WTC11 (cell line): ENCODE measurements around the gene TSSC4. TPM values are rescaled to one million over a fixed set of nuclear protein-coding genes. Genes with fewer than 3 reads are reported as not detected.

Experiments used
- ATAC-seq: fragments of 200-7000 bp; cut with Tn5 transposase; 2 replicates; pipeline ENCODE4 v1.10.0; 2021; ENCODE audit warnings: mild to moderate bottlenecking, moderate library complexity
- CTCF ChIA-PET: fragments of 300-600 bp; sonication (Branson Sonifier 250); formaldehyde crosslinking; loops from one replicate; lab custom pipeline; 2021; ENCODE audit warnings: antibody characterized with exemption; lab: Charles Lee
- POLR2A ChIA-PET: fragments of 350-600 bp; sonication (Branson Sonifier 250); formaldehyde crosslinking; loops from one replicate; lab custom pipeline; 2021; ENCODE audit warnings: antibody characterized with exemption; lab: Charles Lee
- DNase-seq: peaks from one replicate; pipeline ENCODE4 v3.0.0; 2021; ENCODE audit warnings: low spot score
- H3K27ac Mint-ChIP-seq: 2 replicates; pipeline ENCODE4 v1.8.0; 2021; ENCODE audit warnings: mixed read lengths
- H3K27me3 Mint-ChIP-seq: 2 replicates; pipeline ENCODE4 v1.8.0; 2021; ENCODE audit warnings: low read depth, mild to moderate bottlenecking, moderate library complexity, mixed read lengths
- H3K36me3 Mint-ChIP-seq: 2 replicates; pipeline ENCODE4 v1.8.0; 2021; ENCODE audit warnings: mixed read lengths
- H3K4me1 Mint-ChIP-seq: 2 replicates; pipeline ENCODE4 v1.8.0; 2022; ENCODE audit warnings: mixed read lengths
- H3K4me3 Mint-ChIP-seq: 2 replicates; pipeline ENCODE4 v1.8.0; 2021; ENCODE audit warnings: mild to moderate bottlenecking, moderate library complexity, mixed read lengths
- H3K9me3 Mint-ChIP-seq: 2 replicates; pipeline ENCODE4 v1.8.0; 2021; ENCODE audit warnings: mixed read lengths
- AR ChIP-seq: fragments of 250-450 bp; sonication (Bioruptor Pico); IDR thresholded peaks from 2 replicates; pipeline ENCODE4 v1.9.0; 2021; ENCODE audit warnings: mild to moderate bottlenecking
- CDX4 ChIP-seq: fragments of 250-450 bp; sonication (Bioruptor Pico); IDR thresholded peaks from 2 replicates; pipeline ENCODE4 v1.9.0; 2021; ENCODE audit warnings: moderate library complexity, mild to moderate bottlenecking, inconsistent platforms, borderline replicate concordance
- ELF4 ChIP-seq: sonication (generic); formaldehyde crosslinking; IDR thresholded peaks from 2 replicates; pipeline ENCODE4 v1.8.1; 2022; ENCODE audit warnings: low read depth, mild to moderate bottlenecking, moderate library complexity, missing genetic modification reagents
- GABPB1 ChIP-seq: sonication (generic); formaldehyde crosslinking; IDR thresholded peaks from 2 replicates; pipeline ENCODE4 v1.8.1; 2023; ENCODE audit warnings: mild to moderate bottlenecking, missing genetic modification reagents
- GTF2I ChIP-seq: fragments of 250-450 bp; sonication (Bioruptor Pico); conservative IDR thresholded peaks from 2 replicates; pipeline ENCODE4 v1.4.0; 2021; ENCODE audit warnings: mild to moderate bottlenecking
- MAX ChIP-seq: sonication (generic); formaldehyde crosslinking; IDR thresholded peaks from 2 replicates; pipeline ENCODE4 v1.8.0; 2022; ENCODE audit warnings: mild to moderate bottlenecking, missing genetic modification reagents
- NFE2L1 ChIP-seq: sonication (generic); formaldehyde crosslinking; IDR thresholded peaks from 2 replicates; pipeline ENCODE4 v1.8.1; 2023; ENCODE audit warnings: missing genetic modification reagents
- NR1H2 ChIP-seq: sonication (generic); formaldehyde crosslinking; IDR thresholded peaks from 2 replicates; pipeline ENCODE4 v1.9.0; 2021; ENCODE audit warnings: mild to moderate bottlenecking, moderate library complexity, missing genetic modification reagents
- SP1 ChIP-seq: sonication (generic); formaldehyde crosslinking; conservative IDR thresholded peaks from 2 replicates; pipeline ENCODE4 v1.8.1; 2022; ENCODE audit warnings: missing genetic modification reagents
- TEAD4 ChIP-seq: sonication (generic); formaldehyde crosslinking; IDR thresholded peaks from 2 replicates; pipeline ENCODE4 v1.8.0; 2022; ENCODE audit warnings: mild to moderate bottlenecking, missing genetic modification reagents
- USF2 ChIP-seq: sonication (generic); formaldehyde crosslinking; IDR thresholded peaks from 2 replicates; pipeline ENCODE4 v1.8.1; 2023; ENCODE audit warnings: mild to moderate bottlenecking, missing genetic modification reagents, moderate library complexity
- ZNF121 ChIP-seq: sonication (generic); formaldehyde crosslinking; IDR thresholded peaks from 2 replicates; pipeline ENCODE4 v1.8.0; 2023; ENCODE audit warnings: missing genetic modification reagents
- ZNF138 ChIP-seq: sonication (generic); formaldehyde crosslinking; conservative IDR thresholded peaks from 2 replicates; pipeline ENCODE4 v1.8.1; 2022; ENCODE audit warnings: mild to moderate bottlenecking, moderate library complexity, missing genetic modification reagents
- ZNF263 ChIP-seq: sonication (generic); formaldehyde crosslinking; IDR thresholded peaks from 2 replicates; pipeline ENCODE4 v1.8.1; 2022; ENCODE audit warnings: low read depth, mild to moderate bottlenecking, moderate library complexity, missing genetic modification reagents
- ZNF671 ChIP-seq: fragments of 250-450 bp; sonication (Bioruptor Pico); IDR thresholded peaks from 2 replicates; pipeline ENCODE4 v1.8.0; 2021; ENCODE audit warnings: mild to moderate bottlenecking
- total RNA-seq: library from RNA; stranded (reverse); gene quantifications from 3 replicates; pipeline ENCODE4 v1.2.3, GENCODE V29; 2021
- TF ChIP-seq, protein P1 (sequence below): fragments of 200-600 bp; IDR thresholded peaks from 2 replicates; pipeline ENCODE4 v1.8.0; 2022; ENCODE audit warnings: antibody characterized with exemption
- TF ChIP-seq, protein P2 (sequence below): sonication (generic); formaldehyde crosslinking; IDR thresholded peaks from 2 replicates; pipeline ENCODE4 v1.8.1; 2022; ENCODE audit warnings: mild to moderate bottlenecking, moderate library complexity, missing genetic modification reagents
- TF ChIP-seq, protein P3 (sequence below): sonication (generic); formaldehyde crosslinking; IDR thresholded peaks from 2 replicates; pipeline ENCODE4 v1.8.0; 2022; ENCODE audit warnings: mild to moderate bottlenecking, missing genetic modification reagents
- TF ChIP-seq, protein P4 (sequence below): sonication (generic); formaldehyde crosslinking; IDR thresholded peaks from 2 replicates; pipeline ENCODE4 v1.8.1; 2022; ENCODE audit warnings: low read depth, missing genetic modification reagents, borderline replicate concordance

TSSC4 gene
- total RNA-seq, 1 experiment from 2014 or later, result 41.4 TPM

- TF ChIP-seq, protein P1, sequence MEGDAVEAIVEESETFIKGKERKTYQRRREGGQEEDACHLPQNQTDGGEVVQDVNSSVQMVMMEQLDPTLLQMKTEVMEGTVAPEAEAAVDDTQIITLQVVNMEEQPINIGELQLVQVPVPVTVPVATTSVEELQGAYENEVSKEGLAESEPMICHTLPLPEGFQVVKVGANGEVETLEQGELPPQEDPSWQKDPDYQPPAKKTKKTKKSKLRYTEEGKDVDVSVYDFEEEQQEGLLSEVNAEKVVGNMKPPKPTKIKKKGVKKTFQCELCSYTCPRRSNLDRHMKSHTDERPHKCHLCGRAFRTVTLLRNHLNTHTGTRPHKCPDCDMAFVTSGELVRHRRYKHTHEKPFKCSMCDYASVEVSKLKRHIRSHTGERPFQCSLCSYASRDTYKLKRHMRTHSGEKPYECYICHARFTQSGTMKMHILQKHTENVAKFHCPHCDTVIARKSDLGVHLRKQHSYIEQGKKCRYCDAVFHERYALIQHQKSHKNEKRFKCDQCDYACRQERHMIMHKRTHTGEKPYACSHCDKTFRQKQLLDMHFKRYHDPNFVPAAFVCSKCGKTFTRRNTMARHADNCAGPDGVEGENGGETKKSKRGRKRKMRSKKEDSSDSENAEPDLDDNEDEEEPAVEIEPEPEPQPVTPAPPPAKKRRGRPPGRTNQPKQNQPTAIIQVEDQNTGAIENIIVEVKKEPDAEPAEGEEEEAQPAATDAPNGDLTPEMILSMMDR, result no peak
- TF ChIP-seq, protein P2, sequence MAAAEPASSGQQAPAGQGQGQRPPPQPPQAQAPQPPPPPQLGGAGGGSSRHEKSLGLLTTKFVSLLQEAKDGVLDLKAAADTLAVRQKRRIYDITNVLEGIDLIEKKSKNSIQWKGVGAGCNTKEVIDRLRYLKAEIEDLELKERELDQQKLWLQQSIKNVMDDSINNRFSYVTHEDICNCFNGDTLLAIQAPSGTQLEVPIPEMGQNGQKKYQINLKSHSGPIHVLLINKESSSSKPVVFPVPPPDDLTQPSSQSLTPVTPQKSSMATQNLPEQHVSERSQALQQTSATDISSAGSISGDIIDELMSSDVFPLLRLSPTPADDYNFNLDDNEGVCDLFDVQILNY, result no peak
- TF ChIP-seq ZNF121 (CRISPR knock-in tag) (no peak), AR (CRISPR knock-in tag) (no peak)
- TF ChIP-seq, protein P3, sequence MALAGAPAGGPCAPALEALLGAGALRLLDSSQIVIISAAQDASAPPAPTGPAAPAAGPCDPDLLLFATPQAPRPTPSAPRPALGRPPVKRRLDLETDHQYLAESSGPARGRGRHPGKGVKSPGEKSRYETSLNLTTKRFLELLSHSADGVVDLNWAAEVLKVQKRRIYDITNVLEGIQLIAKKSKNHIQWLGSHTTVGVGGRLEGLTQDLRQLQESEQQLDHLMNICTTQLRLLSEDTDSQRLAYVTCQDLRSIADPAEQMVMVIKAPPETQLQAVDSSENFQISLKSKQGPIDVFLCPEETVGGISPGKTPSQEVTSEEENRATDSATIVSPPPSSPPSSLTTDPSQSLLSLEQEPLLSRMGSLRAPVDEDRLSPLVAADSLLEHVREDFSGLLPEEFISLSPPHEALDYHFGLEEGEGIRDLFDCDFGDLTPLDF (CRISPR knock-in tag), result no peak
These were observed 5.8 kb upstream of the TSSC4 start (continued) for GRCh38 chr11:2394818-2395105.

DNA sequence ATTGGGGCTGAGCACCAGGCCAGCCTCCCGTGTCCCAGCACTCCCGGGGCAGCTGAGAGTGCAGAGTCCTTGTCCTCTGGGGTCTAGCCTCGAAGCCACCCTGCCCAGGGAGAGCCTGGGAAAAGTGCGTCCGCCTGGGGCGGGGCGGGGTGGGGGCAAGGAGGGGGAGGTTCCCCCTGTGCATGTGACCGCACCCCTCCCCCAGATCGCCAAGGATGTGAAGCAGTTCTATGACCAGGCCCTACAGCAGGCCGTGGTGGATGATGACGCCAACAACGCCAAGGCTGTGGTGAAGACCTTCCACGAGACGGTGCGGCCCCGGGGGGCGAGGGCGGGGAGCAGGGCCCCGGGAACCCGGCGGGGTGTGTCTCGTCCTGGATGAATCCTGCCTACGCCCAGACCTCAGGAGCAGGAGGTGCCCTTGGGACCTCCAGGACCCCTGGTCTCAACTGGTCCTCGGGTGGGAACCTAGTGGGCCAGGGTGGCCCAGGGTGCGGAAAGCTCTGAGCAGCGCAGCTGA lies 5.3 kb upstream of the TSSC4 start:
- Mint-ChIP-seq H3K4me3 (no peak overlapping the region), H3K27ac (no peak overlapping the region), H3K36me3 (peaks cover 9% of the 10 kb centered on the region), H3K9me3 (no peaks in the 10 kb centered on the region), H3K4me1 (0 out of 2 replicates have a peak, but pooled peaks cover 2% of the 10 kb centered on the region), H3K27me3 (no peaks in the 10 kb centered on the region)
- ATAC-seq, result no peak
- no peak for DNase-seq
- CTCF ChIA-PET, result no interaction called here
- POLR2A ChIA-PET, result no interaction called here
- TF ChIP-seq SP1 (CRISPR knock-in tag) (no peak), NR1H2 (no peak), ZNF138 (CRISPR knock-in tag) (no peak), USF2 (CRISPR knock-in tag) (no peak), ZNF263 (CRISPR knock-in tag) (no peak), NFE2L1 (no peak), ZNF671 (CRISPR knock-in tag) (no peak)
- TF ChIP-seq, protein P4, sequence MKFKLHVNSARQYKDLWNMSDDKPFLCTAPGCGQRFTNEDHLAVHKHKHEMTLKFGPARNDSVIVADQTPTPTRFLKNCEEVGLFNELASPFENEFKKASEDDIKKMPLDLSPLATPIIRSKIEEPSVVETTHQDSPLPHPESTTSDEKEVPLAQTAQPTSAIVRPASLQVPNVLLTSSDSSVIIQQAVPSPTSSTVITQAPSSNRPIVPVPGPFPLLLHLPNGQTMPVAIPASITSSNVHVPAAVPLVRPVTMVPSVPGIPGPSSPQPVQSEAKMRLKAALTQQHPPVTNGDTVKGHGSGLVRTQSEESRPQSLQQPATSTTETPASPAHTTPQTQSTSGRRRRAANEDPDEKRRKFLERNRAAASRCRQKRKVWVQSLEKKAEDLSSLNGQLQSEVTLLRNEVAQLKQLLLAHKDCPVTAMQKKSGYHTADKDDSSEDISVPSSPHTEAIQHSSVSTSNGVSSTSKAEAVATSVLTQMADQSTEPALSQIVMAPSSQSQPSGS (CRISPR knock-in tag), result no peak

DNA sequence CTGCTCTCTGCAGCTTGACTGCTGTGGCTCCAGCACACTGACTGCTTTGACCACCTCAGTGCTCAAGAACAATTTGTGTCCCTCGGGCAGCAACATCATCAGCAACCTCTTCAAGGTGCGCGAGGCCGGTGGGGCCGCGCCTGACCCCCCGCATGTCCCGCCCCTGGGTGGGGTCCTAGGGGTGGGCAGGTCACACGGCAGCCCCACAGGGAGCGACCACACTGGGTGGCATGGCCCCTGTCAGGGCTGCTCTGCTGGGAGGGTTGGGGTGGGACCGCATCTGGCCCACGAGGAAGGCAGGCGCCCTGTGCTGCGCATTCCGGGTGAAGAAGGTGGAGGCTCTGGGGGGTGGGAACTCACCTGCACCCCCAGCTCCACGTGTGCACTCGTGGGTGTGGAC lies 4.7 kb upstream of the TSSC4 start:
- CTCF ChIA-PET, result no interaction called here
- H3K4me1 Mint-ChIP-seq, result 0 out of 2 replicates have a peak, but pooled peaks cover 2% of the 10 kb centered on the region
- H3K27me3 Mint-ChIP-seq, result no peaks in the 10 kb centered on the region
- H3K9me3 Mint-ChIP-seq, result no peaks in the 10 kb centered on the region
- DNase-seq, result no peak
- H3K4me3 Mint-ChIP-seq, result no peak overlapping the region
- POLR2A ChIA-PET, result no interaction called here
- H3K27ac Mint-ChIP-seq, result no peak overlapping the region
- peaks cover 9% of the 10 kb centered on the region for H3K36me3 Mint-ChIP-seq
- ATAC-seq, result no peak
- TF ChIP-seq MAX (CRISPR knock-in tag) (no peak), GABPB1 (CRISPR knock-in tag) (no peak), TEAD4 (CRISPR knock-in tag) (no peak), CDX4 (CRISPR knock-in tag) (no peak), GTF2I (no peak), ELF4 (CRISPR knock-in tag) (no peak)
- TF ChIP-seq, protein P2, result no peak
